ENCODE data around the gene PCCA. TPM values are rescaled to one million over a fixed set of nuclear protein-coding genes. Genes with fewer than 3 reads are reported as not detected.

The PCCA gene
- total and polyA plus RNA-seq, 2 of the 13 experiments (the other 11 are each of a cell fraction or from before 2014, with no cell fraction given): 15.0 to 32.2 TPM

GRCh38 chr13:100546713-100547405 lies 458.0 kb downstream of the PCCA start:
- H3K9ac ChIP-seq (ENCODE audit: insufficient read depth, low read depth, low read length): no peak overlapping the region
- ChIA-PET CTCF (ENCODE audit: low intra/inter-chr PET ratio, low total read pairs) (no interaction called here), POLR2A (no interaction called here)
- ATAC-seq (no peak), DNase-seq (ENCODE audit: low spot score) (no peak), FAIRE-seq (no peak)
- no peaks in the 10 kb centered on the region for H3K79me2 ChIP-seq (ENCODE audit: insufficient read depth, low read length)
- in situ Hi-C loops (cut with HindIII; ENCODE audit: extremely low pct_ligation_motif_present, low pct_unique_long_range_greater_than_20kb): loop anchor here (25.0 kb wide), 1 partner anchor 885 kb away; no protein-coding TSS in a partner anchor
- H3K4me3 ChIP-seq (replicated peaks in 1 of 3; ENCODE audit: insufficient read depth in 1 of 3, low read depth in 2 of 3, low read length in 3 of 3): no peak overlapping the region
- intact Hi-C loops (cut with micrococcal nuclease; ENCODE audit: unreplicated experiment): no loop called here
- whole genome bisulfite sequencing (ENCODE audit: low lambda C conversion rate): 96% methylated on average over 19 of the region's 21 CpGs
- no TSS peak for BruUV-seq (replicated peaks)
- TF ChIP-seq AGO2 (optimal IDR thresholded peaks at IDR 0.05; ENCODE audit: low read depth, low read length) (no peak), ZNF777 (CRISPR knock-in tag; IDR thresholded peaks at IDR 0.05) (no peak), TFDP1 (CRISPR knock-in tag; IDR thresholded peaks at IDR 0.05; ENCODE audit: borderline replicate concordance) (no peak), ZNF234 (CRISPR knock-in tag; conservative IDR thresholded peaks at IDR 0.05) (no peak), ZNF816 (CRISPR knock-in tag; IDR thresholded peaks at IDR 0.05; ENCODE audit: borderline replicate concordance) (no peak), ONECUT2 (CRISPR knock-in tag; IDR thresholded peaks at IDR 0.05) (no peak), ZBTB20 (CRISPR knock-in tag; IDR thresholded peaks at IDR 0.05; ENCODE audit: borderline replicate concordance, low read depth) (no peak), AFF4 (CRISPR knock-in tag; IDR thresholded peaks at IDR 0.05) (no peak), ZNF354B (CRISPR knock-in tag; IDR thresholded peaks at IDR 0.05) (no peak), ZNF451 (CRISPR knock-in tag; IDR thresholded peaks at IDR 0.05) (no peak), TCF7L2 (IDR thresholded peaks at IDR 0.05; ENCODE audit: low read depth, low read length) (no peak), ZNF576 (CRISPR knock-in tag; IDR thresholded peaks at IDR 0.05) (no peak), PRMT3 (CRISPR knock-in tag; IDR thresholded peaks at IDR 0.05; ENCODE audit: borderline replicate concordance, low read depth) (no peak), ZNF768 (CRISPR knock-in tag; IDR thresholded peaks at IDR 0.05) (no peak), ZNF33A (CRISPR knock-in tag; IDR thresholded peaks at IDR 0.05; ENCODE audit: borderline replicate concordance) (no peak), ZNF746 (CRISPR knock-in tag; IDR thresholded peaks at IDR 0.05) (no peak), ZNF317 (CRISPR knock-in tag; IDR thresholded peaks at IDR 0.05) (no peak), HIVEP1 (CRISPR knock-in tag; IDR thresholded peaks at IDR 0.05) (no peak), NAIF1 (CRISPR knock-in tag; IDR thresholded peaks at IDR 0.05; ENCODE audit: borderline replicate concordance) (no peak), KLF9 (CRISPR knock-in tag; IDR thresholded peaks at IDR 0.05; ENCODE audit: low read depth) (no peak)
- H4K20me1 ChIP-seq (ENCODE audit: insufficient read depth, low read length): no peaks in the 10 kb centered on the region
- no peak overlapping the region for H3K27ac ChIP-seq (ENCODE audit: extremely low read length, insufficient read depth, low read length)
- H3K4me2 ChIP-seq (ENCODE audit: low read depth, low read length): no peak overlapping the region
- peaks cover 44% of the 10 kb centered on the region for H3K4me1 ChIP-seq (ENCODE audit: insufficient read depth, low read length)
- H3K36me3 ChIP-seq (replicated peaks in 1 of 2; ENCODE audit: control insufficient read depth in 1 of 2, insufficient read depth in 2 of 2, low read length in 2 of 2): no peaks in the 10 kb centered on the region
- H2AFZ ChIP-seq (ENCODE audit: low read length): no peak overlapping the region
- H3K9me3 ChIP-seq (ENCODE audit: low read length): no peaks in the 10 kb centered on the region
- H3K27me3 ChIP-seq (ENCODE audit: control insufficient read depth in 1 of 2, insufficient read depth in 2 of 2, low read length in 2 of 2): no peaks in the 10 kb centered on the region
